HepG2 (cell line): ENCODE data around the gene TPST1. TPM values are rescaled to one million over a fixed set of nuclear protein-coding genes. Genes with fewer than 3 reads are reported as not detected.

Experiments
- CSRNP1 ChIP-seq: sonication (generic); formaldehyde crosslinking; IDR thresholded peaks from 2 replicates; pipeline ENCODE4 v1.8.1; 2023; ENCODE audit warnings: mild to moderate bottlenecking, missing genetic modification reagents
- DBP ChIP-seq: sonication (generic); formaldehyde crosslinking; IDR thresholded peaks from 2 replicates; pipeline ENCODE4 v1.4.0; 2020; ENCODE audit warnings: missing genetic modification reagents; ENCODE audit errors: not compliant biosample characterization
- DDIT3 ChIP-seq: sonication (generic); formaldehyde crosslinking; IDR thresholded peaks from 2 replicates; pipeline ENCODE4 v1.4.0; 2020; ENCODE audit warnings: mild to moderate bottlenecking, missing genetic modification reagents
- NFATC3 ChIP-seq: sonication (generic); formaldehyde crosslinking; IDR thresholded peaks from 2 replicates; pipeline ENCODE4 v1.5.1; 2020; ENCODE audit warnings: mild to moderate bottlenecking, missing genetic modification reagents
- NFRKB ChIP-seq: fragments of 450-650 bp; IDR thresholded peaks from 2 replicates; pipeline ENCODE4 v1.6.1; 2017
- RXRB ChIP-seq: IDR thresholded peaks from 2 replicates; pipeline ENCODE4 v1.6.1; 2016; ENCODE audit warnings: borderline replicate concordance, missing genetic modification reagents, missing compliant biosample characterization
- SIN3A ChIP-seq: IDR thresholded peaks from 2 replicates; pipeline ENCODE4 v1.6.1; 2011; ENCODE audit warnings: low read depth, mild to moderate bottlenecking, control low read depth, low read length, borderline replicate concordance
- SKI ChIP-seq: fragments of 450-650 bp; IDR thresholded peaks from one replicate; pipeline ENCODE4 v1.6.1; 2018; ENCODE audit warnings: mild to moderate bottlenecking; ENCODE audit not compliant: partially characterized antibody
- SP1 ChIP-seq, 2 experiments: fragments of 450-650 bp in 1 of 2; sonication (generic) in 1 of 2; formaldehyde crosslinking in 1 of 2; IDR thresholded peaks; 2 replicates each; pipeline versions ENCODE4 v1.4.0 to v1.6.1; 2016 to 2020; ENCODE audit warnings: missing genetic modification reagents in 1 of 2
- TBP ChIP-seq: sonication (generic); formaldehyde crosslinking; IDR thresholded peaks from 2 replicates; pipeline ENCODE4 v1.5.0; 2020; ENCODE audit warnings: missing genetic modification reagents
- ZNF260 ChIP-seq: sonication (generic); formaldehyde crosslinking; IDR thresholded peaks from 2 replicates; pipeline ENCODE4 v1.4.0; 2020; ENCODE audit warnings: missing genetic modification reagents, low read depth, mild to moderate bottlenecking, borderline replicate concordance
- ZNF274 ChIP-seq: sonication (generic); formaldehyde crosslinking; IDR thresholded peaks from 2 replicates; pipeline ENCODE4 v1.5.1; 2020; ENCODE audit warnings: mild to moderate bottlenecking, missing genetic modification reagents
- ZNF33A ChIP-seq: sonication (generic); formaldehyde crosslinking; IDR thresholded peaks from 2 replicates; pipeline ENCODE4 v1.5.1; 2020; ENCODE audit warnings: missing genetic modification reagents, mild to moderate bottlenecking, moderate library complexity, borderline replicate concordance
- ZNF441 ChIP-seq: sonication (generic); formaldehyde crosslinking; IDR thresholded peaks from 2 replicates; pipeline ENCODE4 v1.7.0; 2021; ENCODE audit warnings: missing genetic modification reagents, borderline replicate concordance
- ZNF687 ChIP-seq: sonication (generic); formaldehyde crosslinking; IDR thresholded peaks from 2 replicates; pipeline ENCODE4 v1.5.1; 2020; ENCODE audit warnings: mild to moderate bottlenecking, missing genetic modification reagents, moderate library complexity
- ZNF720 ChIP-seq: sonication (generic); formaldehyde crosslinking; IDR thresholded peaks from 2 replicates; pipeline ENCODE4 v1.4.0; 2020; ENCODE audit warnings: missing genetic modification reagents
- ZNF737 ChIP-seq: sonication (generic); formaldehyde crosslinking; IDR thresholded peaks from 2 replicates; pipeline ENCODE4 v1.5.0; 2020; ENCODE audit warnings: missing genetic modification reagents, mild to moderate bottlenecking, borderline replicate concordance
- ZNF784 ChIP-seq: sonication (generic); formaldehyde crosslinking; IDR thresholded peaks from 2 replicates; pipeline ENCODE4 v1.5.1; 2020; ENCODE audit warnings: missing genetic modification reagents, mild to moderate bottlenecking, borderline replicate concordance
- ZSCAN31 ChIP-seq: sonication (generic); formaldehyde crosslinking; IDR thresholded peaks from 2 replicates; pipeline ENCODE4 v1.5.0; 2020; ENCODE audit warnings: low read depth, mild to moderate bottlenecking, missing genetic modification reagents
- polyA plus RNA-seq, 8 experiments: library from polyadenylated mRNA; depleted of rRNA in 3 of 8; stranded (reverse) in 7 of 8; unstranded in 1 of 8; fragments of >200 nt; fragmentation: Illumina TruSeq in 4 of 8; extraction: Trizol in 4 of 8; gene quantifications; 2 replicates each; pipeline versions ENCODE4 v1.2.1 to v1.2.3, GENCODE V29; 2011 to 2016; ENCODE audit warnings: low read depth in 4 of 8, missing spikeins in 1 of 8, mixed read lengths in 1 of 8; ENCODE audit not compliant: insufficient read depth in 1 of 8
- total RNA-seq, 5 experiments: library from RNA; depleted of rRNA; stranded (reverse); fragments of >200 nt; fragmentation: Illumina TruSeq; extraction: Trizol; gene quantifications; 2 replicates each; pipeline ENCODE4 v1.2.3, GENCODE V29; 2016; ENCODE audit warnings: low read depth in 1 of 5

The TPST1 gene
- total and polyA plus RNA-seq, 2 of the 13 experiments (the other 11 are each of a cell fraction or from before 2014, with no cell fraction given) = 24.3 to 34.1 TPM

GRCh38 chr7:66170309-66171231 is 34.6 kb upstream of the TPST1 start (continued):
- TF ChIP-seq ZNF687 (CRISPR knock-in tag) (peak; percentile 79), RXRB (CRISPR knock-in tag) (no peak; the same call in 1 of the 2 replicates), ZNF720 (CRISPR knock-in tag) (no peak), NFRKB (no peak), ZSCAN31 (CRISPR knock-in tag) (no peak), DDIT3 (CRISPR knock-in tag) (no peak), SKI (no peak), ZNF441 (CRISPR knock-in tag) (no peak), ZNF260 (CRISPR knock-in tag) (no peak), ZNF784 (no peak), SP1 (IDR thresholded peaks at IDR 0.05) (no peak), SP1 (CRISPR knock-in tag; IDR thresholded peaks at IDR 0.05) (no peak), TBP (CRISPR knock-in tag) (no peak), NFATC3 (CRISPR knock-in tag) (no peak), ZNF33A (CRISPR knock-in tag) (no peak), CSRNP1 (CRISPR knock-in tag) (0 out of 2 replicates have a peak, but pooled peaks have one; percentile 54), SIN3A (no peak), DBP (no peak), ZNF737 (CRISPR knock-in tag) (no peak), ZNF274 (CRISPR knock-in tag) (no peak)
